ENCODE measurements around the gene SKA1.
"Not testable (repeated sequence)": the region's sequence is repeated elsewhere in the genome, so short reads cannot be mapped to it uniquely, and the experiment has no call there.

The SKA1 gene

GRCh38 chr18:50396005-50396660 is 21.3 kb downstream of the SKA1 start:
- no peak for DNase-seq

- DNase-seq, result no peak
Measured at GRCh38 chr18:50397023-50397422, 22.2 kb downstream of the SKA1 start.

DNA sequence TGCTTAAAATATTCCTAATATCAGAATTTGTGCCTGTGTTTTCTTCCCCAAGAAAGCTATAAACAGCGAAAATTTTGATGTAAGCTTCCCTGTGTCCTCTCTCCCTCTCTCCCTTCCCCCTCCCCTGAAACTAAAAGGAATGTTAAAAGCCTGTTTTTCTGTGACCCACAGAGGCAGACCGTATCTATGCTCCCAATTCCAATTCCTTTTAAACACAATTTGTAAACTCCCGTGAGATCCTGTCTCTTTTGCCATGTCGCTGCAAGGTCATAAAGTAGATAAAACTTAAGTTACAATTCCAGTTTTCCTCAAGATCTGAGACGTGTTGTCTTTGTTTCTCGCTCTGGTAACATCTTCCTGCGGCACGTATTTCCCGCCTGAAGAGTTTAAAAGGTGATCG is 23.3 kb downstream of the SKA1 start:
- no peak for DNase-seq

DNA sequence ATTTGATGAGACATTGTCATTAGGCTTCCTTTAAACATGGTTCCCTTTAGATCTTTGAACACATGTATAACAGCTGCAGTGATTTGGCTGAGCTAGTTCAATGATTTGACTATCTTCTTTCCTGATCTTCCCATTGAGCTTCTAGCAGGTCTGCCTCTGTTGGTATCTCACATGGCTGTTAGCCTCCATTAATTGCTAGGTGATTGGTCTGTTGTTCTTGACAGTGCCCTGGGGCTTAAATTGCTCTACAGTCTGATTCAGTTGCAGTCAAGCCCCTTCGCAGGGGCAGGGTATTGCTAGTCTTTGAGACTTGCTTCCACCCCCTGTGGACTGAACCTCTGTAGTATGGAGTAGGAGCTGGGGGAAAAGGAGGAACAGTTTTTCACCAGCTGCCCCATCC is 24.1 kb downstream of the SKA1 start:
- DNase-seq, result no peak

GRCh38 chr18:50399582-50399981 is 24.7 kb downstream of the SKA1 start:
- DNase-seq, result no peak

GRCh38 chr18:50400438-50400837 is 25.6 kb downstream of the SKA1 start:
- not testable (repeated sequence) for DNase-seq

DNA sequence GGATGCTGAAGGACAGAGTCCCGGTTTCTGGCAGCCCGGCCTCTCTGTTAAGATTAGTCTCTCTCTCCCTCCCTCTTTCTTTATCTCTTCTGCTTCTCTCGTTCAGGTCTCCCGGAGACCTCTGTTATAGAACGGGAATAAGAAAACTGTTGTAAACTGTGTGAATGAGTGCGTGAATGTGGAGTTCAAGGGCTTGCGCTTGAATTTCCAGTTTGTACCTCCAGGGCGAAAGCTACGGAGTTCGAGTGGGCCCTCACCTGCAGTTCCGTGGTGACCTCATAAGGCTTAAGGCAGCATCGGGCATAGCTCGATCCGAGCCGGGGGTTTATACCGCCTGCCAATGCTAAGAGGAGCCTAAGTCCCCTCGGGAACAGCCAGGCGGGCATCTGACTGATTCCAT is 26.4 kb downstream of the SKA1 start:
- DNase-seq, result no peak

DNA sequence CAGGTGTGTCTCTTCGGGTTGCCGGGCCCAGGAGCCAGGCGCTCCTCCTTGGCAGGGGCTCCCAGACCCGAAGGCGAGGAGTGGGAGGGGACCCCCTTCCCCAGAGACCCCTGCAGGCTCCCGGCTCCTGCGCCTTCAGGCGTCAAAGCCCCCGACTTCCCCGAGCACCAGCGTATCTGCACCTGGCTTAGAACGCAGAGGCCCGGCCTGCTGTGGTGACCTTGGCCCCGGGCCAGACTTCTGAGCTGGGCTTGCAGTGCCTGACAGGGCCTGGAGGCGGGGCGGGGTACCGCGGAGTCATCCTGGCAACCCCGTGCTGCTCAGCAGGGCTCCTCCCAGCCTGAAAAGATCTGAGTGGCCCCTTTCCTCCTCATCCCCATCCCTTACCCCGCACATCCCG is 27.0 kb downstream of the SKA1 start:
- peak in 1 of 2 donors; percentile 33 for DNase-seq

GRCh38 chr18:50404752-50405581 is 30.1 kb downstream of the SKA1 start:
- DNase-seq, result not testable (repeated sequence)

DNA sequence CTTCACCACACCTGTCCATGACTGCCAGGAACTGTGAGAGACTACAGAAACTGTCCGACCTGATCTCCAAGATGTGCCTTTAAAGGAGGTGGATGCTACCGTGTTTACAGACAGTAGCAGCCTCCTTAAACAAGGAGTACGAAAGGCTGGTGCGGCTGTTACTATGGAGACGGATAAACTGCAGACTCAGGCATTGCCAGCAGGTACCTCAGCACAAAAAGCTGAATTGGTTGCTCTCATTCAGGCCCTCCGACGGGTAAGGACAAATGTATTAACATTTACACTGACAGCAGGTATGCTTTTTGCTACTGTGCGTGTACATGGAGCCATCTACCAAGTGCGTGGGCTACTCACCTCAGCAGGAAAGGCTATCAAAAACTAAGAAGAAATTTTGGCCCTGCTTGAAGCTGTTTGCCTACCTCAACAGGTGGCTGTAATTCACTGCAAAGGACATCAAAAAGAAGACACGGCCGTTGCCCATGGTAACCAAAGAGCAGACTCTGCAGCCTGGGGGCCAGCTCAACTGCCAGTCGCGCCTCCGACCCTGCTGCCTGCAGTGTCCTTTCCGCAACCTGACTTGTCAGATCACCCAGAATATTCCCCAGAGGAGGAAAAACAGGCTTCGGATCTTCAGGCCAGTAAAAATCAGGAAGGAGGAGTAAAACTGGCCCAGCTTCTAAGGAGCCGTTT is 30.9 kb downstream of the SKA1 start:
- DNase-seq, result no peak

- DNase-seq, result no peak
Measured at GRCh38 chr18:50409236-50409635, 34.4 kb downstream of the SKA1 start.

GRCh38 chr18:50410008-50410407 is 35.2 kb downstream of the SKA1 start:
- peak in 1 of 2 donors; percentile 6 for DNase-seq

GRCh38 chr18:50410894-50411293 is 36.0 kb downstream of the SKA1 start:
- DNase-seq, result no peak

GRCh38 chr18:50416832-50417231 is 42.0 kb downstream of the SKA1 start:
- DNase-seq, result not testable (repeated sequence)

DNA sequence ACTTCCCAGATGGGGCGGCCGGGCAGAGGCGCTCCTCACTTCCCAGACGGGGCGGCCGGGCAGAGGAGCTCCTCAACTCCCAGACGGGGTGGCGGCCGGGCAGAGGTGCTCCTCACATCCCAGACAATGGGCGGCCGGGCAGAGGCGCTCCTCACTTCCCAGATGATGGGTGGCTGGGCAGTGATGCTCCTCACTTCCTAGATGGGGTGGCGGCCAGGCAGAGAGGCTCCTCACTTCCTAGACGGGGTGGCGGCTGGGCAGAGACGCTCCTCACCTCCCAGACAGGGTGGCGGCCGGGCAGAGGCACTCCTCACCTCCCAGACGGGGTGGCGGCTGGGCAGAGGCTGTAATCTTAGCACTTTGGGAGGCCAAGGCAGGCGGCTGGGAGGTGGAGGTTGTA is 42.9 kb downstream of the SKA1 start:
- not testable (repeated sequence) for DNase-seq

GRCh38 chr18:50418650-50419049 is 43.8 kb downstream of the SKA1 start:
- no peak for DNase-seq

DNA sequence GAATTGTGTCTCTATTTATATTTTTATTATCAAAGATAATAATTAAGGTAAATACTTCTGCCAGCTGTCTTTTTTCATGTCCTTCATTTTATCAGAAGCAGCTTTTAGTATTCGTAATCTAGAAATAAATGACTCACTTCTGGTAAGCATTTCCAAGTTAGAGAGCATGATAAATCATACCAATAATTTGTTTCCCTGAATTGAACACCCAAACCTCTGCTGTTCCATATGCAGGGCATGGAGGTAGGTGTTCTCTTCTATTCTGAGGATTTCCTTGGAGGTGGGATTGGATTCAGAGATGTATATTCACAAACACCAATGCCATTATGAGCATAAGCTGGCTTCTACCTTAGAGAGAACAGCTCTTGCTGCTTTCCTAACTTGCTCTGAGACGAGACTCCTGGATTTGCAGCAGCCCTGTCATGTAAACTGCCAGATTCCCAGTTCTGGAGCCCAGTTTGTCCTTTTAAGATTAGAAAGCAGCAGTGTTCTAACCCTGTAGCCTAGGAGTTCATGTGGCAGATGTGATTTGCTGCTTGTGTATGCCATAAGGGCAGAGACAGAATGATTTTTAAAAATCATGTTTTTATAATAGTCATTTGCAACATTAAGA is 47.5 kb downstream of the SKA1 start:
- DNase-seq, result no peak

DNA sequence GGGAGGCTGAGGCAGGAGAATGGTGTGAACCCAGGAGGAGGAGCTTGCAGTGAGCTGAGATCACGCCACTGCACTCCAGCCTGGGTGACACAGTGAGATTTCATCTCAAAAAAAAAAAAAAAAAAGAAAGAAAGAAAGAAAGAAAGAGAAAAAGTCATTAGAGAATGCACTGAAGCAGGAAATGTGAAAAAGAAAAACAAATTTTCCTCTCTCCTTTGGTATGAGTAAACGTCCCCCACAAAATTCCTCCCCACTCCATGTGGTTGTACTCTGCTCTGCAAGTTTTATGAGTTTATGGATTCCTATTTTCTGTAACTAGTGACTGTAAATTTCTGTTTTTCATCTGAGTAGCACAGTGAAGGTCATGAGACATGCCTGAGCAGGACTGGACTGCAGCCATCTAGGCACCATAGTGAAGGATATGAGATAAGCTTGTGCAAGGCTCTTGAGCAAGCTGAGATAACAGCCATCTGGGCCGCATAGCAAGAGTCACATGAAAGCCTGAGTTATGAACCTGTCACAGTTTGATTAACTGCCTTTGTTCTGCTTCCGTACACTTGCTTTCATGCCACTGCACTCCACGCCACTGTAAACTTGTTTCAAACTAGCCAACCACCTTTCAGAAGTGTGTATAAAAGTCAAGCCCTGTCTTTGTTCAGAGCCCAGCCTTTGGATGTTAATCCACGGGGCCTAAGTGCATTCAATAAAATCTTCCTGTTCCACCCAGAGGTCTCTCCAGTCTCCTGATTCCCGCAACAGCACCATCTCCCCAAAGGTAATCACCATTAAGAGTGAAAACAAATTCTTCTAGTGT is 50.2 kb downstream of the SKA1 start:
- no peak for DNase-seq

GRCh38 chr18:50427896-50428295 is 53.0 kb downstream of the SKA1 start:
- no peak for DNase-seq

DNA sequence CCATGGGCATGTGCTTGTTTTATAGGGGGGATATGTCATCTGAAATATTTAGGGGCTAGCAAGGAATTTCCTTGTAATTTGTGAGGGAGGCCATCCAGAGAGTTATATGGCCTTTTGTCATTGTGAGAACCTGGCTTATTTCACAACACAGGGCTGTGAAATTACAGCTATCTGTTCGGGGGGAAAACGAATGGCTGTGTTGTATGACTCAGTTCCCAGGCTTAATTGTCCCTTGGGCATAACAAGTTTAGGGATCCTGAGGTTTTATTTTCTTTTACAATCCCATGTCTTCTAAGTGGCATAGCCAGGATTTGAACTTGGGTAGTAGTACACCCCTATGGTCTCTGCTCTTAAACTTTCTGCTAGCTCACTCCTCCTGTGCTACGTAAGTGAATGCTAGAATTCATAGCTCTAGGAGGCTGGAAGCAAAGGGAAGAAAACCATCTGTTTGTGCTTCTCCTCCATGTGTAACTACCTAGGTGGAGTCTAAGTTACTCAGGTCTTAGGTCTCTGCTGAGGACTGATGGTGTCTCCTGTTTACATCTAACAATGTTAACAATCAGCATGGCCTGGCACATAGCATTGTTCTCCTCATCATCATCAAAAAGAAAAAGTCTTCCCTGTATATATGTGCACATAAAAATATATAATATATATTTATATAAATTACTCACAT is 53.8 kb downstream of the SKA1 start:
- DNase-seq, result no peak

- no peak for DNase-seq
Measured at GRCh38 chr18:50429207-50429948, 54.5 kb downstream of the SKA1 start.
